CD4-positive, alpha-beta T cell (primary cell): ENCODE results near the gene ZNF366. TPM values are rescaled to one million over a fixed set of nuclear protein-coding genes. Genes with fewer than 3 reads are reported as not detected.

Experiments
- ATAC-seq: fragments of 200-7000 bp; cut with Tn5 transposase; one replicate; pipeline ENCODE4 v1.10.0; 2022; ENCODE audit warnings: mild to moderate bottlenecking; ENCODE audit not compliant: poor library complexity
- CTCF ChIA-PET: fragments of 350-600 bp; sonication (Branson Sonifier 250); formaldehyde crosslinking; loops from one replicate; lab custom pipeline; 2021; ENCODE audit warnings: antibody characterized with exemption, inconsistent platforms; lab: Charles Lee
- POLR2A ChIA-PET: fragments of 350-600 bp; sonication (Branson Sonifier 250); formaldehyde crosslinking; loops from one replicate; lab custom pipeline; 2021; ENCODE audit warnings: antibody characterized with exemption, inconsistent platforms; lab: Charles Lee
- DNase-seq, 14 experiments: peaks; one replicate each; pipeline ENCODE4 v3.0.0-alpha.2; 2013 to 2020; ENCODE audit warnings: mixed read lengths in 2 of 14
- H3K27ac ChIP-seq, 2 donors: one replicate each; pipeline versions ENCODE4 v1.5.1 to v1.7.0; 2013; ENCODE audit warnings: low read length in 2 of 2, low read depth in 1 of 2, mild to moderate bottlenecking in 1 of 2
- H3K27me3 ChIP-seq, 2 experiments: 1 replicate in 1 of 2; 2 replicates in 1 of 2; pipeline versions ENCODE4 v1.6.1 to v1.7.0; 2013; ENCODE audit warnings: low read length in 2 of 2, control low read depth in 1 of 2, mild to moderate bottlenecking in 1 of 2, moderate library complexity in 1 of 2; ENCODE audit not compliant: insufficient read depth in 2 of 2, control insufficient read depth in 1 of 2
- H3K36me3 ChIP-seq: one replicate; pipeline ENCODE4 v1.6.1; 2013; ENCODE audit warnings: low read length, control low read depth; ENCODE audit not compliant: insufficient read depth
- H3K4me1 ChIP-seq: one replicate; pipeline ENCODE4 v1.6.1; 2013; ENCODE audit warnings: low read length, control low read depth; ENCODE audit not compliant: insufficient read depth
- H3K4me3 ChIP-seq: one replicate; pipeline ENCODE4 v1.5.1; 2013; ENCODE audit warnings: mild to moderate bottlenecking, low read length, moderate library complexity
- H3K9me3 ChIP-seq, 2 experiments: 1 replicate in 1 of 2; 2 replicates in 1 of 2; pipeline versions ENCODE4 v1.6.1 to v1.7.0; 2013; ENCODE audit warnings: low read length in 2 of 2, mild to moderate bottlenecking in 2 of 2, control low read depth in 1 of 2, moderate library complexity in 1 of 2; ENCODE audit not compliant: control insufficient read depth in 1 of 2, insufficient read depth in 1 of 2
- H3K27ac Mint-ChIP-seq: one replicate; pipeline ENCODE4 v1.8.0; 2020; ENCODE audit warnings: mixed read lengths
- H3K27me3 Mint-ChIP-seq: one replicate; pipeline ENCODE4 v1.8.0; 2021; ENCODE audit warnings: mixed read lengths
- H3K36me3 Mint-ChIP-seq: one replicate; pipeline ENCODE4 v1.8.0; 2021; ENCODE audit warnings: low read depth, mixed read lengths
- H3K4me1 Mint-ChIP-seq: one replicate; pipeline ENCODE4 v1.8.0; 2021; ENCODE audit warnings: low read depth, mixed read lengths
- H3K4me3 Mint-ChIP-seq: one replicate; pipeline ENCODE4 v1.8.0; 2020; ENCODE audit warnings: mild to moderate bottlenecking, mixed read lengths
- H3K9me3 Mint-ChIP-seq: one replicate; pipeline ENCODE4 v1.8.0; 2020; ENCODE audit warnings: mixed read lengths
- CTCF ChIP-seq: fragments of 200-600 bp; IDR thresholded peaks from one replicate; pipeline ENCODE4 v1.8.0; 2022; ENCODE audit warnings: antibody characterized with exemption, mild to moderate bottlenecking
- intact Hi-C, 2 experiments: fragments of 100-400 bp; cut with DNase I in 1 of 2; cut with micrococcal nuclease in 1 of 2; formaldehyde crosslinking; loops; one replicate each; pipeline versions ENCODE4 v1.15.1 to v1.9.0; 2023 to 2025; cut with DNase I, micrococcal nuclease
- total RNA-seq, 174 experiments: library from RNA in 2 of 174; stranded (reverse) in 2 of 174; gene quantifications; one replicate each; pipeline ENCODE4 v1.2.3 and lab custom pipeline; 2021 to 2026

The ZNF366 gene
- total RNA-seq, 2 experiments from 2014 or later, result 0.06 to 0.14 TPM

- Histone ChIP-seq H3K36me3 (no peaks in the 10 kb centered on the region), H3K4me3 (no peak overlapping the region), H3K27ac (no peak overlapping the region), H3K27me3 (no peaks in the 10 kb centered on the region), H3K9me3 (peaks cover 0 to 8% of the 10 kb centered on the region in 2 experiments), H3K4me1 (no peaks in the 10 kb centered on the region)
- H3K9me3 Mint-ChIP-seq, result no peaks in the 10 kb centered on the region
- no peak for ATAC-seq
- ChIA-PET CTCF (no interaction called here), POLR2A (no interaction called here)
- DNase-seq, result no peak
- TF ChIP-seq CTCF, result no peak
- no peaks in the 10 kb centered on the region for H3K36me3 Mint-ChIP-seq
- no peaks in the 10 kb centered on the region for H3K4me1 Mint-ChIP-seq
- H3K27me3 Mint-ChIP-seq, result peaks cover 12% of the 10 kb centered on the region
- no peak overlapping the region for H3K27ac Mint-ChIP-seq
- intact Hi-C loops, result no loop called here
- H3K4me3 Mint-ChIP-seq, result no peak overlapping the region
Measured at GRCh38 chr5:72539038-72539437, 31.8 kb upstream of the ZNF366 start.

- peaks cover 20% of the 10 kb centered on the region for H3K27me3 Mint-ChIP-seq
- H3K4me3 Mint-ChIP-seq, result no peak overlapping the region
Measured at GRCh38 chr5:72537166-72537565, 30.0 kb upstream of the ZNF366 start.

DNA sequence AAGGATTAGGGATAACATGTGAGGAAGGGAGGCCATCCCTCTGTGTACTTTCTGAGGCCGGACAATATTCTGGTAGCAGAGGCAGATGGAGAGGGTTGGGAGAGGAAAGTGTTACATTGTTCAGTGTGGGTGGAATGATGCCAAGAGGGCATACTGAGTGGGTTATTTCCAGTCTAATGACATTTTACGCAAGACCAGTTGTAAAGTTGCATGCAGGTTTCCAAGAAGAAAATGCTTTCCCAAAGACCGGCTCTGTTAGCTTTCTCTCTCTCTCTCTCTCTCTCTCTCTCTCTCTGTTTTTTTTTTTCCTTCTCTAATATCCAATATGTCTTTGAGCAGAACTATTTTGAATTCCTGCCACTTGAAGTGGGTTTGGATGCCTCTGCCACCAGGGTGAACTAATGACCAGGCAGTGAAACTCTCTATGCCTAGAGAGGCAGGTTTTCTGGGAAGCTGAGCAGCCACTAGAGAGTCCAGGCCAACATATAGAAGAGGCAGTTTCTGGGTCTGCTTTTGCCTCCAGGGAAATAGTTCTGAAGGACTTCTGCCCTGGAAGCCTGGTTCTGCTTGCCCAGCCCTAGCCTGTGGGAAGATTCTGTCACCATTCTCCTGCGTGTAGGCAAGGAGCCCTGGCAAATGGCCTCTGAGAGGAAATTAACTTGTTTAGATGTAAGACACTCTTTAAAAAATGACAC lies 24.4 kb upstream of the ZNF366 start:
- POLR2A ChIA-PET, result no interaction called here
- no peaks in the 10 kb centered on the region for H3K36me3 Mint-ChIP-seq
- peaks cover 4 to 6% of the 10 kb centered on the region in 2 experiments for H3K27me3 ChIP-seq
- H3K4me1 ChIP-seq, result no peaks in the 10 kb centered on the region
- ATAC-seq (no peak), DNase-seq (no peak)
- no peak overlapping the region for H3K27ac ChIP-seq
- peaks cover 35% of the 10 kb centered on the region for H3K27me3 Mint-ChIP-seq
- H3K27ac Mint-ChIP-seq, result no peak overlapping the region
- H3K4me3 ChIP-seq, result no peak overlapping the region
- peaks cover 4% of the 10 kb centered on the region for H3K9me3 Mint-ChIP-seq
- no peak for TF ChIP-seq CTCF
- H3K4me3 Mint-ChIP-seq, result no peak overlapping the region
- H3K9me3 ChIP-seq, result peaks cover 0 to 10% of the 10 kb centered on the region in 2 experiments
- no peaks in the 10 kb centered on the region for H3K36me3 ChIP-seq
- intact Hi-C loops, result no loop called here
- no peaks in the 10 kb centered on the region for H3K4me1 Mint-ChIP-seq
- CTCF ChIA-PET, result no interaction called here

More at GRCh38 chr5:72537166-72537565, 30.0 kb upstream of the ZNF366 start:
- H3K9me3 ChIP-seq, result peaks cover 0 to 13% of the 10 kb centered on the region in 2 experiments
- no peak overlapping the region for H3K4me3 ChIP-seq
- H3K4me1 Mint-ChIP-seq, result no peaks in the 10 kb centered on the region
- H3K36me3 ChIP-seq, result no peaks in the 10 kb centered on the region
- POLR2A ChIA-PET, result no interaction called here
- intact Hi-C loops, result no loop called here
- CTCF ChIA-PET, result no interaction called here
- H3K27me3 ChIP-seq, result no peaks in the 10 kb centered on the region
- DNase-seq (no peak), ATAC-seq (no peak)
- H3K27ac Mint-ChIP-seq, result no peak overlapping the region
- no peaks in the 10 kb centered on the region for H3K36me3 Mint-ChIP-seq
- TF ChIP-seq CTCF, result no peak
- H3K4me1 ChIP-seq, result no peaks in the 10 kb centered on the region
- no peak overlapping the region for H3K27ac ChIP-seq
- peaks cover 4% of the 10 kb centered on the region for H3K9me3 Mint-ChIP-seq
